ENCODE results near the gene ASB3.
"Not testable (repeated sequence)": the region's sequence is repeated elsewhere in the genome, so short reads cannot be mapped to it uniquely, and the experiment has no call there.

ASB3 gene, protein sequence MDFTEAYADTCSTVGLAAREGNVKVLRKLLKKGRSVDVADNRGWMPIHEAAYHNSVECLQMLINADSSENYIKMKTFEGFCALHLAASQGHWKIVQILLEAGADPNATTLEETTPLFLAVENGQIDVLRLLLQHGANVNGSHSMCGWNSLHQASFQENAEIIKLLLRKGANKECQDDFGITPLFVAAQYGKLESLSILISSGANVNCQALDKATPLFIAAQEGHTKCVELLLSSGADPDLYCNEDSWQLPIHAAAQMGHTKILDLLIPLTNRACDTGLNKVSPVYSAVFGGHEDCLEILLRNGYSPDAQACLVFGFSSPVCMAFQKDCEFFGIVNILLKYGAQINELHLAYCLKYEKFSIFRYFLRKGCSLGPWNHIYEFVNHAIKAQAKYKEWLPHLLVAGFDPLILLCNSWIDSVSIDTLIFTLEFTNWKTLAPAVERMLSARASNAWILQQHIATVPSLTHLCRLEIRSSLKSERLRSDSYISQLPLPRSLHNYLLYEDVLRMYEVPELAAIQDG

DNA sequence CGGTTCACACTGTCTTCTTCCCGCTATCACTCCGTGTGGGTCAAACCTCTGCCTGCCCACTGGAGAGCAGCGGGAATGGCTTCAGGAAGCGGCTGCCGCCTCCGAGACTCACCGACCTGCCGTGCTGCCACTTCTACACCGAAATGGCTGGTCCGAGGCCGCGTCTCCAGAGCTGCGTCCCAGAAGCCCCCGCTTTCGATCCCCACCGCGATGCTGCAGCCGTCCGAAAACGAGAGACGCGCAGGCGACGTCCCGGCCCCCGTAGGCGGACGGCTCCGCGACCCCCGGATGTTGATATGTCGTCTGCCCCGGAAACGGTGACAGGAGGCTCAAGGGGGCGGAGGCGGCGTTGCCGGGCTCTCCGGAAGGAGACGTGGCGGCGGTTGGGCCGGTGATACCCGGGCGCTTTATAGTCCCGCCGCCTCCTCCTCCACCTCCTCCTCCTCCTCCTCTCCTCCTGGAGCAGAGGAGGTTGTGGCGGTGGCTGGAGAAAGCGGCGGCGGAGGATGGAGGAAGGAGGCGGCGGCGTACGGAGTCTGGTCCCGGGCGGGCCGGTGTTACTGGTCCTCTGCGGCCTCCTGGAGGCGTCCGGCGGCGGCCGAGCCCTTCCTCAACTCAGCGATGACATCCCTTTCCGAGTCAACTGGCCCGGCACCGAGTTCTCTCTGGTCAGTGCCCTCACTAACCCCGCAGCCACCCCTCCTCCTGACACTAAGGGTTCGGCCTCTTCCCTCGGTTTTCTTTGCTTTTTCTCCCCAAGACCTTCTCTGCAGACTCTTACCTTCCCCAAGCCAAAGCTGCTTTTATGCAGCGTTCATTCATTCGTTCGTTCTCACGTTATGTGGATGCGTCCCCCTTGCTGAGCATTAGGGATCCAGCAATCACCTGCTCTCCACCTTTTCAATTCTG lies at the start of gene ASB3, which contains the start of gene ERLEC1:
Gene ASB3, minus strand, starts transcription at position 249 of the 909 bp plus-strand sequence. CDS start 21,381 bp downstream, outside the sequence.
Gene ERLEC1, plus strand, starts transcription at position 340 of the 909 bp plus-strand sequence. Its CDS starts 167 bp downstream, at position 507.
- no peak for DNase-seq

- DNase-seq = not testable (repeated sequence)
Observed at GRCh38 chr2:53829980-53830290, 43.2 kb upstream of the ASB3 start.

GRCh38 chr2:53829273-53829979 lies 42.7 kb upstream of the ASB3 start:
- peak; percentile 92 for DNase-seq

- no peak for DNase-seq
Observed at GRCh38 chr2:53828331-53828730, 41.6 kb upstream of the ASB3 start.

DNA sequence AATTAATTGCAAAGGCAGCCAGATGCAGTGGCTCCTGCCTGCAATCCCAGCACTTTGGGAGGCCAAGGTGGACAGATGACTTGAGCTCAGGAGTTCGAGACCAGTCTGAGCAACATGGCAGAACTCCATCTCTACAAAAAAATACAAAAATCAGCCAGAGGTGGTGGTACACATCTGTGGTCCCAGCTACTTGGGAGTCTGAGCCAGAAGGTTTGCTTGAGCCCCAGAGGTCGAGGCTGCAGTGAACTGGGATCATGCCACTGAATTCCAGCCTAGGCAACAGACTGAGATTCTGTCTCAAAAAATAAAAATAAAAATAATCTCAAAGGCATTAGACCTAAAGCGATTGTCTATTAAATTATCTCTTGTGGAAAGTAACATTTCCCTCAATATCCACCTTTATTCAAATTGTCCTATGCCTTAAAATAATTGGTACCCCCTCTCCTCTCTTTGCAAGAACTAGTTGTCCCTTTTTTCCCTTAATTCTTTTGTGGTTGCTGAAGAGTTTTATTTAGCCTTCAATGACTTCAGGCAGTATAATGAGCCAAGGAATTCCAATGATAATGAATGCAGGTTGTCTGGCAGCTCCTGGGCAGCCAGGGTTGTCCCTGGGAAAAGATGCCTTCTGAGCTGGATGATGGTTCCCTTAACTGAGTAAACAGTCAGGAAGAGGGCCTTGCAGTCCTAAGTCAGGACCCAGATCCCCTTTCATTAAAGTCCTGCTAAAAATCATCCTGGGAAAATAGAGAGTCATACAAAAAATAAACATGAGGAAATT lies 40.8 kb upstream of the ASB3 start:
- DNase-seq = no peak

GRCh38 chr2:53826587-53827397 lies 40.0 kb upstream of the ASB3 start:
- DNase-seq = no peak

GRCh38 chr2:53826030-53826410 lies 39.3 kb upstream of the ASB3 start:
- no peak for DNase-seq

DNA sequence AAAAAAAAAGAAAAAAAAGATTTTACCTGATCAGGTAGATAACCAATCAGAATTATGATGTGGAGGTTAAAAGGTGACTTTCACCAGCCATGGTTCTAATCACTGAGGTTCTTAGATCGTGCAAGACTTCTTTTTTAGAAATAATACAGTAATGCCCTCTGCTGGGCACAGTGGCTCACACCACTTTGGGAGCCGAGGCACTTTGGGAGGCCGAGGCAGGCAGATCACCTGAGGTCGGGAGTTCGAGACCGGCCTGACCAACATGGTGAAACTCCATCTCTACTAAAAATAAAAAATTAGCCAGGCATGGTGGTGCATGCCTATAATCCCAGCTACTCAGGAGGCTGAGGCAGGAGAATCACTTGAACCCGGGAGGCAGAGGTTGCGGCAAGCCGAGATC lies 36.9 kb upstream of the ASB3 start:
- DNase-seq = not testable (repeated sequence)

GRCh38 chr2:53821810-53822209 lies 35.1 kb upstream of the ASB3 start:
- no peak for DNase-seq

DNA sequence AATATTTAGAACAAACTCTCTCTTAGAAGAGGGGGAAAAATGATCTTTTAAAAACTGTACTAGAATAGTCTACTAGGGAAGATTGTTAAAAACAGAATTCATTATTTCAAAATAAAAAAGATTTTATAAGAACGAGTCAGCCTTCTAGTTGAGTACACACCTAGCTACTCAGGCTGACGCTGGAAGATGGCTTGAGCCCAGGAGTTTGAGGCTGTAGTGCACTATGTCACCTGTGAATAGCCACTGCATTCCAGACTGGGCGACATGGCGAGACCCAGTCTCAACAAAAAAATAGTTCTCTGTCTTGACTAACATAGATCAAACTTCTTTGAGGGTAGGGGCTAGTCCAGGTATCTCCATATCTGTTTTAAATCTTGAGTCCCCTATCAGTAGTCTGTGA lies 34.0 kb upstream of the ASB3 start:
- DNase-seq = no peak

- DNase-seq = no peak
Observed at GRCh38 chr2:53820048-53820447, 33.3 kb upstream of the ASB3 start.

GRCh38 chr2:53819634-53820033 lies 32.9 kb upstream of the ASB3 start:
- DNase-seq = no peak

DNA sequence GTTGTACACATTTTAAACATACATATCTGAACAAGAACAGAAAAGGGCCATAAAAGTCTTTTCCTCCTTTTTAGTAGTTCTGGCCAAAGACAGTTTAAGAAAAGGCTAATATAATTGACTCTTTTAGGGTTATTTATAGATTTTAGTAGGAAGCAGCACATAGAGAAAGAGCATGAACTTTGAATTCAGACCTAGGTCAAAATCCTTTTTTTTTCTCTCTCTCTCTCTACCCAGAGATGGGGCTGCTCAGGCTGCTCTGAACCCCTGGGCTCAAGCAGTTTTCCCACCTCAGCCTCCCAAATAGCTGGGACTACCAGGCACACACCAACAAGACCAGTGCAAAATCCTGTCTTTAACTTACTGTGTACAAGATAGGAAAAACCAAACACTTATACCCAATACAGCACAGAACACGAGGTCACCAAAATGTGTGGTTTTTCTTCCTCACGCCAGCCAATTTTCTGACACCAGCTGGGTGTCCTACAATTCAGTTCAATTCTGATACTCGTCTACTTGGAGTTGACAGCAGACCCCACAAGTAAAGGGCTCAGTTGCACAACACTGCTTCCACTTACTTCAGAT lies 32.2 kb upstream of the ASB3 start:
- no peak for DNase-seq

GRCh38 chr2:53813151-53813550 lies 26.4 kb upstream of the ASB3 start:
- no peak for DNase-seq

- no peak for DNase-seq
Observed at GRCh38 chr2:53811601-53812000, 24.8 kb upstream of the ASB3 start.

- DNase-seq = no peak
Observed at GRCh38 chr2:53802617-53803151, 15.9 kb upstream of the ASB3 start.

GRCh38 chr2:53801547-53801946 lies 14.8 kb upstream of the ASB3 start:
- DNase-seq = no peak

GRCh38 chr2:53793821-53794220 lies 7.1 kb upstream of the ASB3 start:
- DNase-seq = no peak

- no peak for DNase-seq
Observed at GRCh38 chr2:53793261-53793660, 6.5 kb upstream of the ASB3 start.

DNA sequence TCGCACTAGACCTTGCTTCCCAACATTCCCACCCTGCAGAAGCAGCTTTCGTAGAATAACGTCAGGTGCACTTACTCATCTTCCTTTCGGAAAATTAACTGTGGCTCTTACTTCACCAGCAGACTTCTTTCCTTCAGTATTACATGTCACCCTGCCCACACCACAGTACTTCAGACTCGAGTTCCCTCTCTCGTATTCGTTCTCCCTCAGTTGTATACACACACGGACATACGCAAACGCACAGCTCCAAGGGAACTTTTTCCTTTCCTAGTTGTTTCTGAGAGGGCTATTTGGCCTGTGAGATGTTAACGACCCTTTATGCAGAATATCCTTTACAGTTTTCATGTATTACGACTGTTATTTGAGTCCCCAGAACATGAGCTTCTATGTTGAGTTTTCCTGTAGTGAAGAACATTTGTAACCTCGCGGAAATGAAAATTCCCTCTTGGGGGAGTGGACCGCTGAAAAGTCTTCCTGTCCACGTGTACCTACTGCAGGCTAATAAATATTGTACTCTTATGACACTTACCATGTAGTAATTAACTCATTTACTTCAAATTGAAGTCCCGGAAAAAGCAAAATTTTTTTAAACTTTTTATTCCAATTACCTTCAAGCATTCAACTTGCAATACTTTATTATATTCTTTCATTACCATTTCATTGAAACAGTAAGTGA lies 999 bp upstream of the ASB3 start:
- DNase-seq = no peak

Data from NCI-H1436 treated with DMSO at 0.1 percent for 48 hours (cell line).